IPS-20b (cell line): ENCODE results near the gene IFNGR2.
"Not testable (repeated sequence)": the region's sequence is repeated elsewhere in the genome, so short reads cannot be mapped to it uniquely, and the experiment has no call there.

ENCODE experiments used
- H3K27ac ChIP-seq: one replicate; pipeline ENCODE4 v1.5.1; 2013; ENCODE audit warnings: low read length
- H3K27me3 ChIP-seq: 2 replicates; pipeline ENCODE4 v1.6.1; 2013; ENCODE audit warnings: mild to moderate bottlenecking, low read length, inconsistent platforms; ENCODE audit not compliant: insufficient read depth
- H3K36me3 ChIP-seq: 2 replicates; pipeline ENCODE4 v1.6.1; 2013; ENCODE audit warnings: low read depth, mild to moderate bottlenecking, inconsistent platforms, low read length, moderate library complexity; ENCODE audit not compliant: insufficient read depth
- H3K4me1 ChIP-seq: 2 replicates; pipeline ENCODE4 v1.6.1; 2013; ENCODE audit warnings: mild to moderate bottlenecking, control low read depth, inconsistent platforms, low read length, moderate library complexity; ENCODE audit not compliant: insufficient read depth
- H3K4me3 ChIP-seq: 2 replicates; pipeline ENCODE4 v1.5.1; 2013; ENCODE audit warnings: mild to moderate bottlenecking, low read length, inconsistent platforms
- H3K9ac ChIP-seq: 2 replicates; pipeline ENCODE4 v1.6.1; 2013; ENCODE audit warnings: low read depth, mild to moderate bottlenecking, inconsistent platforms, low read length, moderate library complexity
- H3K9me3 ChIP-seq: 2 replicates; pipeline ENCODE4 v1.6.1; 2013; ENCODE audit warnings: mild to moderate bottlenecking, low read depth, low read length, inconsistent platforms; ENCODE audit not compliant: insufficient read depth

Gene IFNGR2, protein sequence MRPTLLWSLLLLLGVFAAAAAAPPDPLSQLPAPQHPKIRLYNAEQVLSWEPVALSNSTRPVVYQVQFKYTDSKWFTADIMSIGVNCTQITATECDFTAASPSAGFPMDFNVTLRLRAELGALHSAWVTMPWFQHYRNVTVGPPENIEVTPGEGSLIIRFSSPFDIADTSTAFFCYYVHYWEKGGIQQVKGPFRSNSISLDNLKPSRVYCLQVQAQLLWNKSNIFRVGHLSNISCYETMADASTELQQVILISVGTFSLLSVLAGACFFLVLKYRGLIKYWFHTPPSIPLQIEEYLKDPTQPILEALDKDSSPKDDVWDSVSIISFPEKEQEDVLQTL

DNA sequence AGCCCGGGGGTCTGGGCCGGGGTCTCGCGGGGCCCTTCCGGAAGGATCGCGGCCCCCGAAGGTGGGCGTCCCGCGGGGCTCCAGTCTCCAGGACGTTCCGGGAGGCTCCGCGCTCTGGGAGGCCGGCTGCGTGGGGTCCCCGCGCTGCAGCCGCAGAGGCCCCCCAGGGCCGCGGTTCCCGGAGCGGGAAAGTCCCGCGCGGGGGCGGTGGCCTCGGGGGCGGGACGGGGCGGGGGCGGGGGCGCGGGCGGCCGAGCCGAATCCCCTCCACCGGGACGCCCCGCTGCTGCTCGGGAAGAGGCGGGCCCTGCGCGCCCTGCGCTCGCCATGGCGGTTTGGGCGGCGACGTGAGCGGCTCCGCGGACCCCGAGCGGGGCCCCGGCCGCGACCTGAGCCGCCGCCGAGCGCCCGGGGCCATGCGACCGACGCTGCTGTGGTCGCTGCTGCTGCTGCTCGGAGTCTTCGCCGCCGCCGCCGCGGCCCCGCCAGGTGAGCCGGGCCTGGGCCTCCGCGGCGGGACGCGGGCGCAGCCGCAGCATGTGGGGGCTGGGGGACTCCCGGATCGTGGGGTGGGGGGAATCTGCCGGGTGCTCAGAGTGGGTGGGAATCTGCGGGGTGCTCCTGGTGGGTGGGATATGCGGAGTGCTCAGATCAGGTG is at the start of gene IFNGR2:
Gene IFNGR2 (plus strand): TSS at position 286 of the 658 bp plus-strand sequence. CDS start 131 bp downstream, at position 417.
- Histone ChIP-seq H3K27ac (no peak within 1 kb of the TSS), H3K4me3 (peak within 1 kb of the TSS; percentile 65), H3K27me3 (no peaks in the 10 kb centered on the region)

DNA sequence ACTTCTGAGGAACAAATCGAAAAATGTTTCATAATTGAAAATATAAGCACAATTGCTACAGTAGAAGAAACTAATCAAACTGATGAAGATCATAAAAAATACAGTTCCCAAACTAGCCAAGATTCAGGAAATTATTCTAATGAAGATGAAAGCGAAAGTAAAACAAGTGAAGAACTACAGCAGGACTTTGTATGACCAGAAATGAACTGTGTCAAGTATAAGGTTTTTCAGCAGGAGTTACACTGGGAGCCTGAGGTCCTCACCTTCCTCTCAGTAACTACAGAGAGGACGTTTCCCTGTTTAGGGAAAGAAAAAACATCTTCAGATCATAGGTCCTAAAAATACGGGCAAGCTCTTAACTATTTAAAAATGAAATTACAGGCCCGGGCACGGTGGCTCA is 47.9 kb upstream of the IFNGR2 start:
- Histone ChIP-seq H3K27ac (no peak overlapping the region), H3K36me3 (peaks cover 33% of the 10 kb centered on the region), H3K9ac (no peak overlapping the region), H3K9me3 (no peaks in the 10 kb centered on the region), H3K4me3 (no peak overlapping the region), H3K4me1 (no peaks in the 10 kb centered on the region), H3K27me3 (no peaks in the 10 kb centered on the region)

More for the DNA sequence above, at the start of gene IFNGR2:
- Histone ChIP-seq H3K9me3 (no peaks in the 10 kb centered on the region), H3K36me3 (no peaks in the 10 kb centered on the region), H3K9ac (peak within 1 kb of the TSS; percentile 79), H3K4me1 (no peaks in the 10 kb centered on the region)

- H3K9ac ChIP-seq = no peak overlapping the region
- H3K4me1 ChIP-seq = no peaks in the 10 kb centered on the region
- H3K27ac ChIP-seq = no peak overlapping the region
- peaks cover 32% of the 10 kb centered on the region for H3K36me3 ChIP-seq
- no peak overlapping the region for H3K4me3 ChIP-seq
- H3K27me3 ChIP-seq = no peaks in the 10 kb centered on the region
- H3K9me3 ChIP-seq = no peaks in the 10 kb centered on the region
These were observed 47.2 kb upstream of the IFNGR2 start for GRCh38 chr21:33355996-33356395.

DNA sequence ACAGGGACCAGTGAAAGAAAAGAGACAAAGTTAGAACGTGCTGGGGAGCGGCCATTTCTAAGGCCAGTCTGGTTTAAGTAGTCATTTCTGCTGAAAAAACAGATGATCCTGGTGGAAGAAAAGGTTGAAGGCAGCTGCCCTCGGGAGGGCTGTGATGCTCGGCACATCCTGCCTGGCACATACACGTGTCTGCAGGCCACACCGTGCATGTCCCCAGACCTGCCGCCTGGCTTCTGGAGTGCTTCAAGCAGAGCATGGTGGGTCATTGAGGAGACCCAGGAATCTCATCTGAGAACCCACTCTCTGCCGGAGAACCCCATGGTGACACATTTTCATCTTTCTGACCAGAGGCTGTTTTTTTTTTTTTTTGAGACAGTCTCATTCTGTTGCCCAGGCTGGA is 46.0 kb upstream of the IFNGR2 start:
- Histone ChIP-seq H3K36me3 (peaks cover 29% of the 10 kb centered on the region), H3K4me1 (peaks cover 3% of the 10 kb centered on the region; the same call in 1 of the 2 replicates), H3K9me3 (no peaks in the 10 kb centered on the region), H3K4me3 (no peak overlapping the region), H3K27me3 (no peaks in the 10 kb centered on the region), H3K27ac (no peak overlapping the region), H3K9ac (no peak overlapping the region)

GRCh38 chr21:33359446-33359845 is 43.8 kb upstream of the IFNGR2 start:
- Histone ChIP-seq H3K36me3 (peaks cover 22% of the 10 kb centered on the region), H3K9me3 (no peaks in the 10 kb centered on the region), H3K9ac (no peak overlapping the region), H3K4me1 (peaks cover 9% of the 10 kb centered on the region; the same call in 1 of the 2 replicates), H3K4me3 (no peak overlapping the region), H3K27ac (no peak overlapping the region), H3K27me3 (no peaks in the 10 kb centered on the region)

- peaks cover 9% of the 10 kb centered on the region; the same call in 1 of the 2 replicates for H3K4me1 ChIP-seq
- no peaks in the 10 kb centered on the region for H3K27me3 ChIP-seq
- H3K9me3 ChIP-seq = no peaks in the 10 kb centered on the region
- peaks cover 15% of the 10 kb centered on the region for H3K36me3 ChIP-seq
- no peak overlapping the region for H3K4me3 ChIP-seq
- H3K9ac ChIP-seq = no peak overlapping the region
- no peak overlapping the region for H3K27ac ChIP-seq
These were observed 42.9 kb upstream of the IFNGR2 start for GRCh38 chr21:33360281-33360680.

DNA sequence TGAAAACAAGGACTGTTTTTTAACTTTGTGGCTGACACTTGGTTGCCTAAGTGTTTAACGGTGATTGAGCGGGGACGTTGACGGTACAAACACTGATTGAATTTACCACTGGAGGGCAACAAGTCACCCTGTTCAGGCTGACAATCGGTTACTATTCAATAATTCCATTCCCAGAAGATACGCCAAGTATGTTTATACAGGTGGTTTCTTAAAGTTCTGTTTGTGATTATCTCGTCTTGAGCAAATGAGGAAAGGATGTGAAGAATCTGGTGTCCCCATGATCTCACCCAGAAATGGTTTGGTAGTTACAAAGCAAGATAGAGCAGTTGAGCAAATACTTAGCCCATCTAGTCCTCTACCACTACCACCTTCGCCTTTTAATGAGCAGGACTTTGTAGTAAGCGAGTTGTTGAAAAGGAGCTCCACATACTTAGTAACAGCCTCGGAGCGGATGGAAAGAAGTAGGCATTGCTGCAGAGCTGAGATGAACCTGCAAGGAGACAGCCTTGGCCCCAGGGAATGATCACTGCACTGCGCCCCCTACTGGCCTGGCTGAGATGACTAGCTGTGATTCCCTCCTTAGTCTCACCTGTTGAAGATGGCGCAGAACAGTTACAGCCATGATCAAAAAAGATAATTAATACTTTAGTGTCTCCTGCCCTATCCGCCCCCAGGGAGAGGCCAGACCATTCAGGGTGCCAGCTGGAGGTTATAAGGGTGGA is 42.2 kb upstream of the IFNGR2 start:
- H3K27ac ChIP-seq = no peak overlapping the region
- H3K9ac ChIP-seq = no peak overlapping the region
- H3K9me3 ChIP-seq = peaks cover under 1% of the 10 kb centered on the region; the same call in 1 of the 2 replicates
- peaks cover 7% of the 10 kb centered on the region; the same call in 1 of the 2 replicates for H3K36me3 ChIP-seq
- H3K27me3 ChIP-seq = no peaks in the 10 kb centered on the region
- H3K4me1 ChIP-seq = peaks cover 9% of the 10 kb centered on the region; the same call in 1 of the 2 replicates
- no peak overlapping the region for H3K4me3 ChIP-seq

DNA sequence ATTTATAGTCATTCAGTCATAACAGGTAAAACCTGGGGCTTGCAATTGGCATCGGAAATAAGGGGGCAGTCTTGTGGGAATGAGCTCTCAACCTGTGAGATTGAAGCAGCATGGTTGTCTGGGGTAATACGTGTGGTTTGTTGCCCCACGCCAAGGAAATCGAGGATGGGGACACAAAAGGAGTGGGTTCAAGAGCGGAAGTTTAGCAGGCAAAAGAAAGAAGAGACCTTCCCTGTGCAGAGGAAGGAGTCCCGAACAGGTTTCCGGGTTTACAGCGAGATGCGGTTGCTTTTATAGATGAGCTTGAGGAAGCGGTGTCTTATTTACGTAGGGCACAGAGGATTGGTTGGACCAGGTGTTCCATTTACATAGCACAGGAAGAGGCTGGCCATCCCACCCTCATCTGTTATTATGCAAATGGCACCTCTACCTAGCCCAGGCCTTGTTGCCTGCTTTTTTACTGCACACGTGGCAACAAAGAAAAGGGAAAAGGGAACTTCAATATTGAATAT is 41.1 kb upstream of the IFNGR2 start:
- Histone ChIP-seq H3K9ac (peak overlapping the region; percentile 68; the same call in 1 of the 2 replicates), H3K9me3 (peaks cover 11% of the 10 kb centered on the region), H3K27me3 (no peaks in the 10 kb centered on the region), H3K4me1 (peaks cover 9% of the 10 kb centered on the region; the same call in 1 of the 2 replicates), H3K4me3 (peak overlapping the region; percentile 51), H3K36me3 (no peaks in the 10 kb centered on the region), H3K27ac (peak overlapping the region; percentile 40)

DNA sequence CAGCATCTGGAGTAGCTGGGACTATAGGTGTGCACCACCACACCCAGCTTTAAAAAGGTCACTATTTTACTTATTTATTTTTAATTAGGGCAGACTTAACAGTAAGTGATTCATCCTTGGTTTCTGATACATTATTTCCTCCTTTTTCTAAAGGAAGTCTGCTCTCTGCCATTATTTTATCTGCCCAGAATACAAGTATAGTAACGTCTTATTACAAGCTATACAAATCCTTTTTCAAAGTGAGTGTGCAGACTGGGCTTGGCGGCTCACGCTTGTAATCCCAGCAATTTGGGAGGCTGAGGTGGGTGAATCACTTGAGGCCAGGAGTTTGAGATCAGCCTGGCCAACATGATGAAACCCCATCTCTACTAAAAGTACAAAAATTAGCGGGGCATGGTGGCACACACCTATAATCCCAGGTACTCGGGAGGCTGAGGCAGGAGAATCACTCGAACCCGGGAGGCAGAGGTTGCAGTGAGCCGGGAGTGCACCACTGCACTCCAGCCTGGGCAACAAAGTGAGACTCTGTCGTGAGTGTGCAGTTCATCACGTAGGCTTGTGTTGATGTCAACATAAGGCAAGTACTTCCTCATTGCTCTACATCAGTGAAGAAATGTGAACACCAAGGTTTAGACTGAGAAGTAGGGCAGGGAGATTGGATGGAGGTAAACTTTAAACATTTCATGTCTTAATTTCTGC is 39.2 kb upstream of the IFNGR2 start:
- H3K4me1 ChIP-seq, H3K36me3 ChIP-seq, H3K27ac ChIP-seq, H3K9ac ChIP-seq, H3K4me3 ChIP-seq, H3K27me3 ChIP-seq: not testable (repeated sequence)
- peaks cover 27% of the 10 kb centered on the region for H3K9me3 ChIP-seq

DNA sequence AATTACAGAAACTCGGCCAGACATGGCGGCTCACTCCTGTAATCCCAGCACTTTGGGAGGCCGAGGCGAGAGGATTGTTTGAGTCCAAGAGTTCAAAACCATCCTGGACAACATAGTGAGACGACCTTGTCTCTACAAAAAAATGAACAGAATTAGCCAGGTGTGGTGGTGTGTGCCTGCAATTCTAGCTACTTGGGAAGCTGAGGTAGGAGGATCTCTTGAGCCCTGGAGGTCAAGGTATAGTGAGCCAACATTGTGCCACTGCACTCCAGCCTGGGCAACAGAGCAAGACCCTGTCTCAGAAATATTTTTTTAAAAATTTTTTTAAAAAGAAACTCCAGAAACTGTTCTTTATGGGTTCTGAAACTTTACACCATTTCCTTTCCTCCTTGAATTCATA is 38.4 kb upstream of the IFNGR2 start:
- no peak overlapping the region for H3K27ac ChIP-seq
- no peak overlapping the region for H3K4me3 ChIP-seq
- H3K9ac ChIP-seq = no peak overlapping the region
- H3K36me3 ChIP-seq = no peaks in the 10 kb centered on the region
- H3K4me1 ChIP-seq = peaks cover 9% of the 10 kb centered on the region; the same call in 1 of the 2 replicates
- no peaks in the 10 kb centered on the region for H3K27me3 ChIP-seq
- H3K9me3 ChIP-seq = peaks cover 30% of the 10 kb centered on the region
